GM12801 (cell line): ENCODE data around the gene MTCH1.

Experiments
- TF ChIP-seq, protein P1 (sequence below): IDR thresholded peaks from one replicate; pipeline ENCODE4 v1.5.1; 2011; ENCODE audit warnings: control low read depth; ENCODE audit not compliant: insufficient read length; ENCODE audit errors: extremely low read depth

Gene MTCH1

DNA sequence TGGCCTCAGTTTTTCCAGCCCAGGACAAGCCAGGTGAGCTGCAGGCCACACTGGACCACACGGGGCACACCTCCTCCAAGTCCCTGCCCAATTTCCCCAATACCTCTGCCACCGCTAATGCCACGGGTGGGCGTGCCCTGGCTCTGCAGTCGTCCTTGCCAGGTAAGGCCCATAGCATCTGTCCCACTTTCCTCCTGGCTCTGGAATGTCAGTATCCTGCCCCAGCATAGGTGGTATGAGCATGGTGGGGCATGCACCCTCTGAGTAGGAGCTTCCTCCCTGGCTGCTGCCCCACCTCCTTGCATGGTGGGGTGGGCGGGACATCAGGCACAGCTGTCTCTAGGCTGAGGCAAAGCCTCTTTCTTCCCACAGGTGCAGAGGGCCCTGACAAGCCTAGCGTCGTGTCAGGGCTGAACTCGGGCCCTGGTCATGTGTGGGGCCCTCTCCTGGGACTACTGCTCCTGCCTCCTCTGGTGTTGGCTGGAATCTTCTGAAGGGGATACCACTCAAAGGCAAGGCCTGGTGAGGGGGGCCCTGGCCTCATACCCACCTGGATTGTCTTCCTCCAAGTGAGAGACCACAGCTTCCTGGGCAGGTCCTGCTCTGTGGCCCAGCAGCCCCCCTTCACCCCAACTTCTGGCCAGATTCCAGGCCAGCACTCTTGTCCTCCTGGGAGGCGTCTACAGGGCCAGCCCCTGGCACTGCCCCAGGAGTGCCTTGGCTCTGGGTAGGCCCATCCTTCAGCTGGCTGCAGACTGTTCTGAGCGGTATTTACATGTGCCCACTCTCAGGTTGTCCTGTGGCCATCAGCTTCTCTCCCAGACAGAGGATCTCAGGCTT, 22.3 kb downstream of the MTCH1 start:
- TF ChIP-seq, protein P1, sequence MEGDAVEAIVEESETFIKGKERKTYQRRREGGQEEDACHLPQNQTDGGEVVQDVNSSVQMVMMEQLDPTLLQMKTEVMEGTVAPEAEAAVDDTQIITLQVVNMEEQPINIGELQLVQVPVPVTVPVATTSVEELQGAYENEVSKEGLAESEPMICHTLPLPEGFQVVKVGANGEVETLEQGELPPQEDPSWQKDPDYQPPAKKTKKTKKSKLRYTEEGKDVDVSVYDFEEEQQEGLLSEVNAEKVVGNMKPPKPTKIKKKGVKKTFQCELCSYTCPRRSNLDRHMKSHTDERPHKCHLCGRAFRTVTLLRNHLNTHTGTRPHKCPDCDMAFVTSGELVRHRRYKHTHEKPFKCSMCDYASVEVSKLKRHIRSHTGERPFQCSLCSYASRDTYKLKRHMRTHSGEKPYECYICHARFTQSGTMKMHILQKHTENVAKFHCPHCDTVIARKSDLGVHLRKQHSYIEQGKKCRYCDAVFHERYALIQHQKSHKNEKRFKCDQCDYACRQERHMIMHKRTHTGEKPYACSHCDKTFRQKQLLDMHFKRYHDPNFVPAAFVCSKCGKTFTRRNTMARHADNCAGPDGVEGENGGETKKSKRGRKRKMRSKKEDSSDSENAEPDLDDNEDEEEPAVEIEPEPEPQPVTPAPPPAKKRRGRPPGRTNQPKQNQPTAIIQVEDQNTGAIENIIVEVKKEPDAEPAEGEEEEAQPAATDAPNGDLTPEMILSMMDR, result no peak

DNA sequence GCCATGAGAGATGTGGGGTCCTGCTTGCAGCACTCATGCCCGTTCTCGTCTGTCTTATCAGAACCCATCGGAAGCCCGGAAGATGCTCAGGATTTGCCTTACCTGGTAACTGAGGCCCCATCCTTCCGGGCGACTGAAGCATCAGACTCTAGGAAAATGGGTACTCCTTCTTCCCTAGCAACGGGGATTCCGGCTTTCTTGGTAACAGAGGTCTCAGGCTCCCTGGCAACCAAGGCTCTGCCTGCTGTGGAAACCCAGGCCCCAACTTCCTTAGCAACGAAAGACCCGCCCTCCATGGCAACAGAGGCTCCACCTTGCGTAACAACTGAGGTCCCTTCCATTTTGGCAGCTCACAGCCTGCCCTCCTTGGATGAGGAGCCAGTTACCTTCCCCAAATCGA, 23.1 kb downstream of the MTCH1 start:
- TF ChIP-seq, protein P1, result no peak

DNA sequence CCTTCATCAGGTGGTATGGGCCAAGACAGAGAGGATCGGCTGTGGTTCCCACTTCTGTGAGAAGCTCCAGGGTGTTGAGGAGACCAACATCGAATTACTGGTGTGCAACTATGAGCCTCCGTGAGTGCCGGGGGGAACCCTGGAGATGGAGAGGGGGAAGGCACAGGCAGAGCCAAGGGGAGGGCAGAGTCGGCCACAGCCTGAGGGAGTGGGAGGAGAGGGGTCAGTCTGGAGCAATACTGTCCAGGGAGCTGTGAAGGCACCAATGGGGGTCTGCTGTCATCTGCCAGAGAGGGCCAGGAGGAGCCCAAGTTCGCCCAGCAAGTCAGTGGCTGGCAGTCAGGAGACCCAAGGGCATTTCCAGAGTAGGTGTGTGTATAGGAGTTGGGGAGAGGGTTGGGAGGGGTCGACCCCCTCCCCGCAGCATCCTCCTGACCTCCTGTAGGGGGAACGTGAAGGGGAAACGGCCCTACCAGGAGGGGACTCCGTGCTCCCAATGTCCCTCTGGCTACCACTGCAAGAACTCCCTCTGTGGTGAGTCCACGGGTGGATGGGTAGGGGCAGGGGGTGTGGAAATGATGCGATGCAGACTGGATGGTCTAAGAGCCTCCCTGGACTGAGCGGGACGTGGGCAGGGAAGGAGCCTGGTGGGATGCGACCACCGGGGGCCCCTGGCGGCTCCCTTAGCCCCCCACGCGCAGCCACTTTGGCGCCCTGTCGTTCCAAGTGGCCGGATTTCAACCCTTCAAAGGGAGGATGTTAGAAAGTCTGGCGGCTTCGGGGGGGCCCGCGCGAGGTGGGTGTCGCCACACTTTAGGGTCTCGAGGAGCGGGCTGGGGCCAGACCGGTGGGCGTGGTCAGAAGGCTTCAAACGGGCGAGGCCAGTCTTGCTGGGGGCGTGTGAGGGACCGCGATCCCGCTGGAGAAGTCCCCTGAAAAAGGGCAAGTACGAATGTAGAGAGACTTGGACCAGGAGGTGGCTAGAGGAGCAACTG, 24.3 kb downstream of the MTCH1 start:
- TF ChIP-seq, protein P1, result no peak

DNA sequence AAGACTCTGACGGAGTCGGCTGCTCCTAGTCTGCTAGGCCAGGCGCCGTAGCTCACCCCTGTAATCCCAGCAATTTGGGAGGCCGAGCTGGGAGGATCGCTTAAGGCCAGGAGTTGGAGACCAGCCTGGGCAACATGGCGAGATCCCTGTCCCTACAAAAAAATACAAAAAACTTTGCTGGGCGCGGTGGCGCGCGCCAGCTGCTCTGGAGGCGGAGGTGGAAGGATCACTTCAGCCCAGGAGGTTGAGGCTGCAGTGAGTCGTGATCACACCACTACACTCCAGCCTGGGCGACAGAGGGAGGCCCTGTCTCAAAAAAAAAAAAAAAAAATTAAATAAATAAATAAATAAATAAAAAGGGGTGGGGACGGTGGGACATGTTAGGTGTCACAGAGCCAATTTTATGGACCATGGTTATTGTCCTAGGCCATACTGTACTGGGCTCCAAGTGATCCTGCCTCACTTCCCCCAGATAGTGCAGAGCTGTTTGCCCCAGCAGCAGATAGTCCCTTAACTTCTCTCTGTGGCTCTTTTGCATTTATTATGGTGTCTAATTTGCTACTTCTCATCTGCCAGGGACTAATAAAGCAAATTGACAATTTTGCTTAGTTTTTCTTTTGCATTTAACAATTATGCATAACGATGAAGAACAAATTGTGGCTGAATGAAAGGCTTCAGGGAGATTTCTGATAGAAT, 26.3 kb downstream of the MTCH1 start:
- TF ChIP-seq, protein P1, result no peak

DNA sequence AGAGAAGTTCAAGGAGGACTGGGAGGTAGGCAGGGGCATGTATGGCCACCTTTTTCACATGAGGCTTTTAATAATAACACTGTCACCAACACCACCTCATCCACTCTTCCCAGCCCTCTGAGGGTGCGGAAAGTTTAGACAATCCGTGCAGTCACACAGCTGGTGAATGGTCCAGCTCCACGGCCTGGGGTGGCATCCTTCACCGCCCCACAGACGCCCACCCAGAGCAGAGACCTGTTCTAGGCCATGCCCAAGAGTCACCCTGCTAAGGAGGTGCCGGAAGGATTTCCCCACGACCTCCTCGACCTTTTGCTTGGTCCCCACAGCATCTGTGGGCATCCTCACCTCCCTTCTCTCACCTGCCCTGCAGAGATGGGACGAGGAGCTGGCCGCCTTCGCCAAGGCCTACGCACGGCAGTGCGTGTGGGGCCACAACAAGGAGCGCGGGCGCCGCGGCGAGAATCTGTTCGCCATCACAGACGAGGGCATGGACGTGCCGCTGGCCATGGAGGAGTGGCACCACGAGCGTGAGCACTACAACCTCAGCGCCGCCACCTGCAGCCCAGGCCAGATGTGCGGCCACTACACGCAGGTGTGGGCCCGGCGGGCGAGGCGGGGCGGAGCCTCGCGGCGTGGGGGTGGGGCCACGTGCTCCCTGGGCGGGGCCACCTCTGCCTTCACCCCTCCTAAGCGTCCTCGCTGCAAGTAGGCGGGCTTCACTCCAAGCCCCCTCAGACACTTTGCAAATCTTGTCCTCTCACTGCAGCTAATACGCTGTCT, 27.0 kb downstream of the MTCH1 start:
- TF ChIP-seq, protein P1, result no peak

DNA sequence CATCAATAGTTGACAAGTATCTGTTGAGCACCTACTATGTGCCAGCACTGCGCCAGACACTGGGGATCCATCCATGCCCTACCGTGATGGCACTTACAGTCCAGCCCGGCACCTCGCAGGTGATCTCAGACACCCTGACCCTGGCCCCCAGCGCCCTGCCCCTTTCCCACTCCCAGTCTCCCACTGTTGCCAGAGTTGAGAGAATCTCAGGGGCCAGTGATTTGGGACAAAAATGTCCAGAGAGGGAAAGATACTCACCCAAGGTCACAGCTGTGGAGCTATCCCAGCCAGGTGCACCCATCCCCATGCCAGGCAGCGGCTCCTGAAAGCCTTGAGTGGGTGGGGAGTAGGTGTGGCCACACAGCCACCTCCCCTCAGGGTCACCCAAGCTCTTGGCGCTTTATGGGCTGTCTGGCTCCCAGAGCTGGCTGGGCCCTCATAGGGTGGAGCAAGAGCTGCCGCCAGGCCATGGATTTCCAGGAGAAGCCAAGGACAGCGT, 28.2 kb downstream of the MTCH1 start:
- TF ChIP-seq, protein P1, result no peak
